Neural crest cell (in vitro differentiated cells): ENCODE results near the gene NIPA2. TPM values are rescaled to one million over a fixed set of nuclear protein-coding genes. Genes with fewer than 3 reads are reported as not detected.

Source experiments
- DNase-seq: peaks from one replicate; pipeline ENCODE4 v3.0.0; 2021; ENCODE audit warnings: low read depth, mixed read lengths, low spot score
- H3K27ac Mint-ChIP-seq: one replicate; pipeline ENCODE4 v1.8.0; 2021; ENCODE audit warnings: mild to moderate bottlenecking, mixed read lengths; ENCODE audit not compliant: unreplicated experiment
- H3K27me3 Mint-ChIP-seq: 2 replicates; pipeline ENCODE4 v1.8.0; 2021; ENCODE audit warnings: low read depth, mild to moderate bottlenecking, mixed read lengths
- H3K36me3 Mint-ChIP-seq: 2 replicates; pipeline ENCODE4 v1.8.0; 2021; ENCODE audit warnings: low read depth, mild to moderate bottlenecking, mixed read lengths
- H3K4me1 Mint-ChIP-seq: 2 replicates; pipeline ENCODE4 v1.8.0; 2021; ENCODE audit warnings: mixed read lengths
- H3K4me3 Mint-ChIP-seq: one replicate; pipeline ENCODE4 v1.8.0; 2021; ENCODE audit warnings: mild to moderate bottlenecking, mixed read lengths
- H3K9me3 Mint-ChIP-seq: 2 replicates; pipeline ENCODE4 v1.8.0; 2021; ENCODE audit warnings: mixed read lengths
- CTCF ChIP-seq: fragments of 200-600 bp; sonication (generic); conservative IDR thresholded peaks from 2 replicates; pipeline ENCODE4 v1.5.0; 2021; ENCODE audit warnings: antibody characterized with exemption, mild to moderate bottlenecking
- total RNA-seq: library from RNA; stranded (reverse); gene quantifications from 2 replicates; pipeline ENCODE4 v1.2.1, GENCODE V29; 2021

The NIPA2 gene
- total RNA-seq, 1 donor from 2014 or later, result 49.9 TPM

- DNase-seq, result no peak
- no peaks in the 10 kb centered on the region for H3K4me1 Mint-ChIP-seq
- TF ChIP-seq CTCF, result no peak
- no peak overlapping the region for H3K4me3 Mint-ChIP-seq
- no peak overlapping the region for H3K27ac Mint-ChIP-seq
- H3K9me3 Mint-ChIP-seq, result no peaks in the 10 kb centered on the region
- H3K27me3 Mint-ChIP-seq, result no peaks in the 10 kb centered on the region
- H3K36me3 Mint-ChIP-seq, result peaks cover 30% of the 10 kb centered on the region
Observed at GRCh38 chr15:22911306-22911705, 72.8 kb downstream of the NIPA2 start.

GRCh38 chr15:22912256-22912655 lies 73.8 kb downstream of the NIPA2 start:
- H3K27me3 Mint-ChIP-seq, result no peaks in the 10 kb centered on the region
- H3K9me3 Mint-ChIP-seq, result no peaks in the 10 kb centered on the region
- H3K36me3 Mint-ChIP-seq, result peaks cover 30% of the 10 kb centered on the region
- no peak overlapping the region for H3K4me3 Mint-ChIP-seq
- TF ChIP-seq CTCF, result no peak
- H3K27ac Mint-ChIP-seq, result no peak overlapping the region
- no peaks in the 10 kb centered on the region for H3K4me1 Mint-ChIP-seq
- DNase-seq, result no peak

- DNase-seq, result no peak
- no peaks in the 10 kb centered on the region for H3K27me3 Mint-ChIP-seq
- H3K9me3 Mint-ChIP-seq, result no peaks in the 10 kb centered on the region
- no peak overlapping the region for H3K27ac Mint-ChIP-seq
- TF ChIP-seq CTCF, result no peak
- peaks cover 22% of the 10 kb centered on the region for H3K36me3 Mint-ChIP-seq
- no peaks in the 10 kb centered on the region for H3K4me1 Mint-ChIP-seq
- no peak overlapping the region for H3K4me3 Mint-ChIP-seq
Observed at GRCh38 chr15:22913646-22914380, 75.3 kb downstream of the NIPA2 start.

GRCh38 chr15:22915866-22916515 lies 77.5 kb downstream of the NIPA2 start:
- H3K27ac Mint-ChIP-seq, result no peak overlapping the region
- no peak overlapping the region for H3K4me3 Mint-ChIP-seq
- TF ChIP-seq CTCF, result no peak
- peaks cover 5% of the 10 kb centered on the region for H3K4me1 Mint-ChIP-seq
- no peaks in the 10 kb centered on the region for H3K9me3 Mint-ChIP-seq
- peaks cover 14% of the 10 kb centered on the region for H3K36me3 Mint-ChIP-seq
- no peaks in the 10 kb centered on the region for H3K27me3 Mint-ChIP-seq
- no peak for DNase-seq

- peaks cover 11% of the 10 kb centered on the region for H3K36me3 Mint-ChIP-seq
- H3K27ac Mint-ChIP-seq, result no peak overlapping the region
Observed at GRCh38 chr15:22916606-22917350, 78.3 kb downstream of the NIPA2 start.

More at GRCh38 chr15:22916606-22917350, 78.3 kb downstream of the NIPA2 start:
- Mint-ChIP-seq H3K9me3 (no peaks in the 10 kb centered on the region), H3K27me3 (no peaks in the 10 kb centered on the region), H3K4me1 (peaks cover 5% of the 10 kb centered on the region), H3K4me3 (no peak overlapping the region)
- TF ChIP-seq CTCF, result no peak
- no peak for DNase-seq
